SU-DHL-6 (cell line): ENCODE measurements around the gene PRR23B.

ENCODE experiments used
- H2AFZ ChIP-seq: fragments of 200-600 bp; sonication (generic); 2 replicates; pipeline ENCODE4 v1.6.1; 2014; ENCODE audit warnings: low read depth, mild to moderate bottlenecking, moderate library complexity, mixed read lengths, antibody characterized with exemption, low read length; ENCODE audit not compliant: severe bottlenecking
- H3F3A ChIP-seq: fragments of 200-600 bp; shearing (Covaris generic); 2 replicates; pipeline ENCODE4 v1.6.0; 2016; ENCODE audit warnings: antibody characterized with exemption, mild to moderate bottlenecking; ENCODE audit not compliant: insufficient read depth
- H3K27ac ChIP-seq: fragments of 200-600 bp; sonication (generic); 2 replicates; pipeline ENCODE4 v1.5.1; 2016; ENCODE audit warnings: low read depth, mild to moderate bottlenecking, low read length, moderate library complexity, mixed read lengths
- H3K27me3 ChIP-seq: fragments of 200-600 bp; sonication (generic), shearing (Covaris generic); 2 replicates; pipeline ENCODE4 v1.6.0; 2014; ENCODE audit warnings: mild to moderate bottlenecking, low read length
- H3K36me3 ChIP-seq: fragments of 200-600 bp; sonication (generic); 2 replicates; pipeline ENCODE4 v1.6.1; 2014; ENCODE audit warnings: mild to moderate bottlenecking, low read length, mixed read lengths
- H3K4me2 ChIP-seq: fragments of 300-600, 200-600 bp; shearing (Covaris generic), sonication (generic); 2 replicates; pipeline ENCODE4 v1.6.0; 2014; ENCODE audit warnings: low read length, low read depth, mild to moderate bottlenecking; ENCODE audit not compliant: poor library complexity, severe bottlenecking
- H3K4me3 ChIP-seq: fragments of 200-600 bp; sonication (generic); 2 replicates; pipeline ENCODE4 v1.5.1; 2014; ENCODE audit warnings: antibody characterized with exemption, low read length, mild to moderate bottlenecking, mixed read lengths; ENCODE audit not compliant: insufficient read depth, poor library complexity, severe bottlenecking
- H3K79me2 ChIP-seq: fragments of 200-600 bp; sonication (generic); 2 replicates; pipeline ENCODE4 v1.6.1; 2014; ENCODE audit warnings: mild to moderate bottlenecking, low read length, moderate library complexity; ENCODE audit not compliant: insufficient read depth
- H3K9ac ChIP-seq: fragments of 200-600 bp; sonication (generic); 2 replicates; pipeline ENCODE4 v1.7.0; 2014; ENCODE audit warnings: mild to moderate bottlenecking, low read length
- H3K9me2 ChIP-seq: fragments of 200-600 bp; sonication (generic); replicated peaks from 2 replicates; pipeline ENCODE4 v1.6.1; 2014; ENCODE audit warnings: low read length; ENCODE audit not compliant: insufficient read depth
- H3K9me3 ChIP-seq: fragments of 200-600 bp; sonication (generic); 2 replicates; pipeline ENCODE4 v1.6.1; 2014; ENCODE audit warnings: low read length, mixed read lengths; ENCODE audit not compliant: insufficient read depth
- H4K20me1 ChIP-seq: fragments of 200-600 bp; sonication (generic); 2 replicates; pipeline ENCODE4 v1.6.1; 2014; ENCODE audit warnings: low read depth, mild to moderate bottlenecking, antibody characterized with exemption, low read length, moderate library complexity, mixed read lengths
- CTCF ChIP-seq: fragments of 200-600 bp; sonication (generic); IDR thresholded peaks from one replicate; pipeline ENCODE4 v1.5.1; 2017; ENCODE audit warnings: antibody characterized with exemption, mild to moderate bottlenecking, low read length, moderate library complexity; ENCODE audit not compliant: insufficient read depth, poor library complexity, severe bottlenecking
- EZH2phosphoT487 ChIP-seq: fragments of 200-600 bp; sonication (generic), shearing (Covaris generic); conservative IDR thresholded peaks from 2 replicates; pipeline ENCODE4 v1.6.1; 2018; ENCODE audit warnings: mild to moderate bottlenecking, antibody characterized with exemption, low read length, moderate library complexity, mixed read lengths

The PRR23B gene

GRCh38 chr3:139020868-139021234 is at the start of gene PRR23B:
Gene PRR23B (minus strand): TSS chr3:139020926. CDS start chr3:139020661, 265 bp downstream.
- Histone ChIP-seq H4K20me1 (no peaks in the 10 kb centered on the region), H3K4me3 (no peak within 1 kb of the TSS), H3K36me3 (no peaks in the 10 kb centered on the region), H3K79me2 (no peaks in the 10 kb centered on the region), H3K9me2 (no peaks in the 10 kb centered on the region), H3K27me3 (no peaks in the 10 kb centered on the region), H3F3A (no peaks in the 10 kb centered on the region), H3K4me2 (no peak within 1 kb of the TSS), H3K9ac (no peak within 1 kb of the TSS), H2AFZ (no peak within 1 kb of the TSS), H3K9me3 (no peaks in the 10 kb centered on the region), H3K27ac (no peak within 1 kb of the TSS)
- no peak for TF ChIP-seq EZH2phosphoT487
- TF ChIP-seq CTCF, result peak; percentile 10

GRCh38 chr3:139062918-139063317 is 42.2 kb upstream of the PRR23B start:
- Histone ChIP-seq H3K79me2 (no peaks in the 10 kb centered on the region), H3K9me2 (no peaks in the 10 kb centered on the region), H4K20me1 (no peaks in the 10 kb centered on the region), H2AFZ (no peak overlapping the region), H3K9me3 (no peaks in the 10 kb centered on the region), H3F3A (no peaks in the 10 kb centered on the region), H3K27me3 (no peaks in the 10 kb centered on the region), H3K4me3 (no peak overlapping the region), H3K9ac (no peak overlapping the region), H3K4me2 (no peak overlapping the region), H3K36me3 (no peaks in the 10 kb centered on the region), H3K27ac (no peak overlapping the region)
- TF ChIP-seq CTCF, result no peak
- TF ChIP-seq EZH2phosphoT487, result no peak

- Histone ChIP-seq H3K4me2 (no peak overlapping the region), H2AFZ (no peak overlapping the region), H3K4me3 (no peak overlapping the region), H3K36me3 (no peaks in the 10 kb centered on the region), H3K9me2 (no peaks in the 10 kb centered on the region), H3K79me2 (no peaks in the 10 kb centered on the region), H3K9ac (no peak overlapping the region), H4K20me1 (no peaks in the 10 kb centered on the region), H3F3A (no peaks in the 10 kb centered on the region), H3K27ac (no peak overlapping the region), H3K9me3 (peaks cover 4% of the 10 kb centered on the region; the same call in 1 of the 2 replicates), H3K27me3 (no peaks in the 10 kb centered on the region)
- TF ChIP-seq CTCF (no peak), EZH2phosphoT487 (no peak)
These were observed 32.3 kb upstream of the PRR23B start for GRCh38 chr3:139052802-139053600.
